NCI-H187 treated with DMSO at 0.1 percent for 48 hours (cell line): ENCODE data around the gene OR52W1.
"Not testable (repeated sequence)": the region's sequence is repeated elsewhere in the genome, so short reads cannot be mapped to it uniquely, and the experiment has no call there.

ENCODE experiments used
- DNase-seq: peaks from one replicate; lab custom pipeline; 2025; lab: John Stamatoyannopoulos, UW

OR52W1 gene

DNA sequence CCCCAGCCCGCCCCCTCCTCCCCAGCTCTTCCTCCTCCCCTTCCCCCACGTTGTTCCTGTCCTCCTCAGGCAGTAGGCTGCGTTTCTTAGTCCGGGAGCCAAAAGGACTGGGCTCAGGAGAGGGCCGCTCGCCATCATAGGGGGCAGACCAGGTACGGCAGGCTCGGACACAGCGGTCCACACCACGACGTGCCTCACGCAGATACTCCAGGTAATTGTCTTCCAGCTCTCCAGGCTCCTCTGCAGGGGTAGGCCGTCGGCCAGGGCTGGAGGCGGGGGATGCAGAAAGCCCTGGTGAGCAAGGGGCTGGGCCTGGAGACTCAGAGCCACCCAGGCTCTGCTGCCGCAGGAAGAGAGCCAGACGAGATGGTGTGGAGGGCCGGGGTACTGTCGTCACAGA, 18.7 kb downstream of the OR52W1 start:
- DNase-seq, result no peak

DNA sequence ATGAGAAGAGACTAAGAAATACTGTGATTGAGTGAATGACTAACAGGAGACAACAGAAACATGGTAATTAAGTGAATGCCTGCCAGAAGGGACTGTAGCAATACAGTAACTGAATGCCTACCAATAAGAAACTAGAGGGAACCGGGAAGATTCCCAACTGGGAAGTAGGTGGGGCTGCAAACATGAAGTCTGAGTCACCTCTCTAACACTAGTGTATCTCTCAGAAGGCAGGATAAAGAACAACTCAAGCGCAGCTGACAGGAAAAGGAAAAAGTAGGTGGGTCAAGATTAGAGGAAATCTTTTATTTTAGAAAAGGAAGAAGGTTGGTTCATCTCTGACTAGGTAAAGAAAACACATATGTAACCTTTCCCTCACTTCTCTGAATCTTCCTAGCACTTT, 20.3 kb downstream of the OR52W1 start:
- DNase-seq, result no peak

DNA sequence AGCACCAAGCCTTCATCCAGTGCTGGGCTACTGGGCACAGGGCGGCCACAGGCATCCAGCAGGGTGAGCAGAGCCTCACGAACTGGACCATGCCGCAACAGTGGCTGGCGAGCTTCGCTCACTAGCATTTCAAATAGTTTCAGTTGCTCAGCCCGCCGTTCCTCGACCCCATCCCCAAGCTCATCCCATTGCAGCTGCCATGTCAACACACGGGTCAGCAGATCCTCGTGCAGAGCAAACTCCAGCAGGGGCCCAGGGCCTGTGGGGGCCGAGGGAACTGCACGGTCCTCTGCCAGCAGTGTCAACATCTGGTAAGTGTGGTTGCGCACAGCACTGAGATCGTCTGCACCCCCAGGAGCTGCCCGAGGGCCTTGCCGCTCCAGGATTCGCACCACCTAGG, 24.8 kb downstream of the OR52W1 start:
- DNase-seq, result no peak

DNA sequence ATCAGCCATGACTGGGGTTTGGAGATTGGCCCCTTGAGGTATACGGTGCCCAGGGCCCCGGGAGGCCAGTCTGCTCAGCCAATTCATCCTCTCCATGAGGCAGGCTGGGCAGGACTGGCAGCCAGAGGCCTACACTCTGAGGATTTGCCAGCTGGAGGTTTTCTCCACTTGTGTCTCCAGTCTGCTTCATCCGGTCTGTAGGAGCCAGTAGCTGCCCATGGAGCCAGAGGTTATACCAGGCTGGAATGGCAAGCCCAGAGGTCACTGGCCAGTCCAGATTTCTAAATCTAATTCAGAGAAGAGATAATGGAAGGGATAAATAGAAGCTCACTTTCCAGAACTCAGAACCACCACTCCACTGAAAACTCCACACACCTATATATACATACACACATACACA, 25.4 kb downstream of the OR52W1 start:
- no peak for DNase-seq

DNA sequence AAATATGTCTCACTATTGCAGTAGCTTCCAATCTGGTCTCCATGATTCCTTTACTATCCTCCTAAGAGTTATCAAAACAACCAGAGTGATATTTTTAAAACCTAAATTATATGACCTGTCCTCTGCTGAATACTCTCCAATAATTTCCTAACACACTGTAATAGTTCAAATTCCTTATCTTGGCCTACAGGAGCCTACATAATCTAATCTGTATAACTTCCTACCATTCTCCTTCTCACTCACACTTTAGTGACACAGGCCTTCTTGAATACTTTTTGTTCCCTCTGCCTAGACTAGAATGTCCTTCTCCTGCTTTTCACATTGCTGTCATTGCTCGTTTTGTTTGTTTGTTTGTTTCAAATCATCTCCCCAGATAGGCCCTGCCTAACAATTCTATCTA, 26.0 kb downstream of the OR52W1 start:
- DNase-seq, result no peak

DNA sequence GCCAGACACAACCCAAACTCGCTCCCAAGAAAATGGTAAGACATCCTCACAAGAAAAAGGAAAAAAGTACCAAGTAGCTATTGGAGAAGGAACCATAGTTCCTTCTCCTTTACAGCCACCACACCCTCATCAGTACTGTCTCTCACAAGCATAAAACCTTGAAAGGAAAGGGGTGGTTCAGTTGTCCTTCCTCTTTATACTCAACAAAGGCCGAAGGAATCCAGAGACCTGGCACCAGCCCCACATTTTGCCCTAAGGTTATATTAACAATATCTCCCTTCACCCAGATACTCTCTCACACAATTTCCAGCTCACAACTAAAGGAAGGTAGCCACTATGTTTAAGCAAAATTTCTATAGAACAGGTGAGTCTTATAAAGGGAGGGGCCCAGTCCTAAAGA, 26.9 kb downstream of the OR52W1 start:
- no peak for DNase-seq

DNA sequence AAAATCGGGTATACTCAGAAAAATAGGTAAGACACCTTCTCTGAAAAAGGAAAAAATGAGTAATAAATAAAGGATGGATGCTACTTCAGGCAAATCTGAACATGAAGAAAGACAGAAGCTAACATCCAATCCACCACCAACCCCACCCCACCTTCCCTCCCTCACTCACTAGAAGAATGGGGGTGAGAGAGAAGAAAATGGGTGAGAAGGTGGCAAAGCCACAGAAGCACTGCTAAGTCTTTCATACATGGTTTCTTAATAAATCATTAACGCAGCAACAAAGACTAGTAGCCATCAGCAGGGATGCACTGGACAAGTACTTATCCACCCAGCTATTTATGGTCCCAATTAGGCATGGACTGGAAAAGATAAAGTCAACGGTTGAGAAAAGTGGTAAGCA, 29.5 kb downstream of the OR52W1 start:
- no peak for DNase-seq

DNA sequence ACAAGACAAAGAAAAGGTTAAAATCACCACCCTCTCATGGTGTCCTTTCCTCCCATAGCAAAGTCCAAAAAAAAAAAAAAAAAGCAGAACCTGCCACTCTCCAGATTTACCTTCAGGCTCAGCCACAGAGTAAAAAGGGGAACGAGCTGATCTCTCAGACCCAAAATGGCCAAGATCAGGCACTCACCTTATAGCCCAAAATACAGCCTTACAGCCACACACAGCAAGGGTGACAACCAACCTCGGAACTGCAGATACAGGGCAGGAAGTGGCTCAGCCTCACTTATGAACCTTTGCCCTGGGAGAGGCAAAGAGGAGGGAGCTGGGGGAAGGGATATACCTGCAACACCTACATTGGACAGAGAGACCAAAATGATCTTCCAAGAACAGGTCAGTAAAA, 30.9 kb downstream of the OR52W1 start:
- DNase-seq, result no peak

DNA sequence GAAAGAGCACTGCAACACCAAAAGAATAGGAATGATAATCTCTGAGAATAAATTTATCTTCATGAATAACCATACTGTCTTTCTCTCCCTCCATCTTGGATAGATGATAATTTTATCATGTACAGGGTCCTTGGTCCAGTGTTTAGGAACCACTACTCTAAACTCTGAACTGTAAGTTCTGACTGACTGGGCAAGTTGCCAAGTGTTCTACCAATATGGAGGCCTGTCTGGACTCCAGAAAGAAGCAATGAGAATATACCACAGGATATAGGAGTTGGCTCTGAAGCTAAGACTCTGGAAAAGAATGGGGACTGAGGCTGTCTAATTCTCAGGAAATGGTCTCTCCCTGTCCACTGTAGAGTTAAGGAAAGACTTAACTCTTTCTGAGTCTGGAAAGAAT, 33.9 kb downstream of the OR52W1 start:
- no peak for DNase-seq

DNA sequence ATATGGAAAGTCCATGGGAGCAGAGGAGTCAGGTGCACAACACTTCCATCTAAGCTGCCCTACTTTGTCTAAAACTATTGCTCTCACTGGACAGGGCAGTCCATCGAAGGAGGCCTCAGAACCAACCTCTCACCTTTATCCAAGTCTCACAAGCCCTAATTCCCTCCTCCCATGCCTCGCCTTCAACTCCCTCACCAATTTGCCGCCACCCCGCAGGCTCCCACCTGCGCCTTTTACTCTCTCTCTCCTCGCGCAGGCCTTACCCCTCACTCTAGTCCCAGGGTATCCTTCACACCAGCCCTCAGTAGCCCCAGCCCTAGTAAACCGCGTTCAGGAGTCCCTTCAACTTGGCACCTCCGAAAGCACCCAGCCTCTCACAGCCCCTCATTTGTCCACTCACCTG, 35.0 kb downstream of the OR52W1 start:
- no peak for DNase-seq

DNA sequence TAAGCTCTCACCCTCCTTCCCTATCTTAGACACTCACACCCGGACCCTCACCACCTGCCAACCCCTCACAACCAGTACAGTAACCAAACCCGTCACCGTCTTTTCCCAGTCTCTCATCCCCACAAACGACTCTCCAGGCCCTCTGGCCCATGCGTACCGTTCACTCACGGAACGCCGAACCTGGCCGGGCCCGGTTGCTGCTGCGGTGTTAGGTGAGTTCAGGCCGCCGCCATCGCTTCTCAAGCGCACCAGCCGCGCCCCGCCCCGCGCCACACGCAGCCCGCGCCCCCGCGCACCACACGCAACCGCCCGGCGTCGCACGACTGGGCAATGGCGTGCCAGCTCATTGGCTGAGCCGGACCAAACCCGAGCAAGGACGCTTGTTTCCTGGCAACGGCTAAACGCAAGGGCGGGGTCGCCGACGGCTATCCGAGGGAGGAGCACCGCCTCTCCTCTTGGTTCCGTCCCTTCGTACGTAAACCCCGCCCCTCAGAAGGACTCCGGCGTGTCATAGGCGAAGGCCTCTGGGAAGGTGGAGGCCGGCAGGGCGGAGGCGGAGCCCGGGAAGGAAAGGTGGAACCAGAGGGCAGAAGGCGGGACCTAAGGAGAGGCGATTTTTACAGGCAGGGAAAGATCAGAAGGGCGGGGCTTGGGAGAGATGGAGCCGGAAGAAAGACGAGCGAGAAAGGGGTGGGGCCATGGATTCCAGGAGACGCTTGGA, 35.5 kb downstream of the OR52W1 start, which contains the start of gene FHIP1B:
TSS of gene FHIP1B (minus strand) at position 250 of the 721 bp plus-strand sequence. CDS start 10,120 bp downstream, outside the sequence.
- DNase-seq, result peak; percentile 100

DNA sequence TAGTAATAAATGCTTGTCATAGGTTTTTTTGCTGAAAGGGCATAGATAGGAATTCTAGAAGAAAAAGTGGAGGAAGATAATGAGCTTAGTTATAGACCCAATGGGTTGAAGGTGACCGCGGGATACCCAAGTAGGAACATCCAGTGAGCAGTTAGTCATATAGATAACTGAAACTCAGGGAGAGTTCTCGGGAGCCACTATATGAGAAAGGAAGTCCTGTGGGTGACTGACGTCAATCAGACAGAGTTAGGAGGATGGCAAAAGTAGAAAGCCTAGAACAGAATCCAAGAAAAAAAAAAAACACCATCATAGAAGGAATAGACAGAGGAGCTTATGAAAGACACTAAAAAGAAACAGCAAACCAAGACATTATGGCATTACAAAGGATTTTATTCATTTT, 38.2 kb downstream of the OR52W1 start:
- DNase-seq, result no peak

DNA sequence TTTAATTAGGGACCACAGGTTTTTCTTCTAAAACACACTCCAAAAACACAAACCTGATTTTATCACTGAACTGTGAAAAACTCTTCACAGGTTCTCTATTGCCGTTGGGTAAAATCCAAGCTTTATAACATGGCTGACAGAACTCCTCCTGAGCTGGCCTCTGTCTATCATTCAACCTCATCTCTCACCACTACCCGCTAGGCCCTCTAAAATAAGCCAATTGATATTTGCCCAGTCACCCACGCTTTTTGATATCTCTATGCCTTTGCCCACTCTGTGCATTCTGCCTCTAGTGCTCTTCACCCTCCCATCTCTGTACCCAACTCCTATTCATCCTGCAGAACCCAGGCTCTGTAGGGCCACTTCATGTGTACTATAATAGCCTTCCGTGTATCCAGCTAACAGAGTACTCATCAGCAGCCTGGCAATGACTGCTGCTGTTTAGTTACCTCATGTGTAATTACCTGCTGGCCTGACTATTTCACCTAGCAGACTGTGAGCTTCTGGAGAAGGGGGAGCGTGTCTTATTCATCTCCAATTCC, 38.8 kb downstream of the OR52W1 start:
- no peak for DNase-seq

DNA sequence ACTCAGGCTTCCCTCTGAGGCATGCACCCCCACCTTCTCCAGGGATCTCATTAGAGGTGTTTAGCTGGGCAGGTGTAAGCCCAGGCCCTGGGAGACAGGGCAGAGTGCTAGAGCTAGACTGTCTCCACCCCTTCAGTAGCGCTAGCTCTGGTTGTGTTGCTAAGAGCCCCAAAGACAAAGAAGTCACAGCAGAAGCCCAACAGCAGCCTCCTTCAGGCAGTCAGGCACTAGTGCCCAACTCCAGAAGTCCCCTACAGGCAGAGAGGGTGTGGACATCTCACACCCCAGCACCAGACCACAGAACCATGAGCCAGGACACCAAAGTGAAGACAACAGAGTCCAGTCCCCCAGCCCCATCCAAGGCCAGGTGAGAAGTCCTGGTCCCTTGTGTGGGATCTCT, 39.9 kb downstream of the OR52W1 start, which contains the start of gene CNGA4:
TSS of gene CNGA4 (plus strand) at position 188 of the 400 bp plus-strand sequence. CDS start at position 306, 118 bp downstream.
- no peak for DNase-seq

DNA sequence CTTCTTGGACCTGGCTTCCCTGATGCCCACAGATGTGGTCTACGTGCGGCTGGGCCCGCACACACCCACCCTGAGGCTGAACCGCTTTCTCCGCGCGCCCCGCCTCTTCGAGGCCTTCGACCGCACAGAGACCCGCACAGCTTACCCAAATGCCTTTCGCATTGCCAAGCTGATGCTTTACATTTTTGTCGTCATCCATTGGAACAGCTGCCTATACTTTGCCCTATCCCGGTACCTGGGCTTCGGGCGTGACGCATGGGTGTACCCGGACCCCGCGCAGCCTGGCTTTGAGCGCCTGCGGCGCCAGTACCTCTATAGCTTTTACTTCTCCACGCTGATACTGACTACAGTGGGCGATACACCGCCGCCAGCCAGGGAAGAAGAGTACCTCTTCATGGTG, 41.1 kb downstream of the OR52W1 start:
- no peak for DNase-seq

DNA sequence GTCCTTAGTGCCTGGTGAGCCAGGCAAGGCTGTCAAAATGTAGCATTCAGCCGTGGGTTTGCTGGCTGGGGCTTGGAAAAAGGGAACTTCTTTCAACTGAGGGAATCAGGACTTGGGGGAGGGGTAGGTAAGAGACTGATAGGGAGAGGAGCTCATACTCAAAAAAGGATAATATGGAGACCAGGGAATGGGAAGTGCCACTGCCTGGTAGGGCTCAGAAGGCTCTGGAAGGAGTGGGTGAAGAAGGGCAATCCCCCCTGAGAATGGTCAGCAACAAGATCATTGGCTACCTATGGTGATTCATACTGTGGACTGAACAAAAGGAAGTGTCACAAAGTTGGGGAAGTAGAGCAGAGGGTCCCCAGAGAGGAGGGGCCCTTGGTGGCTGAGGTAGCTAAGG, 41.8 kb downstream of the OR52W1 start:
- no peak for DNase-seq

DNA sequence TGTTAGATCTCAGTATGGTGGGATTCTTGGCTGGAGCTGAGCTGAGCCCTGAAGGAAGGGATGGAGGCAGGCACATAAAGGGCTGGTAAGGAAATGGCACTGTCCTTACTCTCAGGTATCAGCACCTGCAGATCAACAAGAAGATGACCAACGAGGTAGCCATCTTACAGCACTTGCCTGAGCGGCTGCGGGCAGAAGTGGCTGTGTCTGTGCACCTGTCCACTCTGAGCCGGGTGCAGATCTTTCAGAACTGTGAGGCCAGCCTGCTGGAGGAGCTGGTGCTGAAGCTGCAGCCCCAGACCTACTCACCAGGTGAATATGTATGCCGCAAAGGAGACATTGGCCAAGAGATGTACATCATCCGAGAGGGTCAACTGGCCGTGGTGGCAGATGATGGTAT, 42.3 kb downstream of the OR52W1 start:
- no peak for DNase-seq

DNA sequence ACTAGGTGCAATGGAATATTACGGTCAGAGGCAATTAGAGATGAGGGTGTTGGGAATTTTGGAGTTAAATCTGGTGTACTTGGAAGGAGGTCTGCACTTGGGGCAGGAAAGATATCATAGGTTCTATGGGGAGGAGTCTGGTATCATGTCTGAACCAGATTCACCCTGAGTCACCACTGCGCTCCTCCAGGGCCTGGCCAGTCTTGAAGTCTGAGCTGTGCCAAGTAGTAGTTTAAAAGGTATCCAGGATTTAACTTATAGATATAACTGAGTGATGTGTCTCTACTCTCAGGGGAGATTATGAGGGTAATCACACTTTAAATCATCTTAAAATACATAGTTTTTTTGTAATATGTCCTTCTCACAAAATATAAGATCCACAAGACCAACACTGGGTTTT, 46.5 kb downstream of the OR52W1 start:
- no peak for DNase-seq

DNA sequence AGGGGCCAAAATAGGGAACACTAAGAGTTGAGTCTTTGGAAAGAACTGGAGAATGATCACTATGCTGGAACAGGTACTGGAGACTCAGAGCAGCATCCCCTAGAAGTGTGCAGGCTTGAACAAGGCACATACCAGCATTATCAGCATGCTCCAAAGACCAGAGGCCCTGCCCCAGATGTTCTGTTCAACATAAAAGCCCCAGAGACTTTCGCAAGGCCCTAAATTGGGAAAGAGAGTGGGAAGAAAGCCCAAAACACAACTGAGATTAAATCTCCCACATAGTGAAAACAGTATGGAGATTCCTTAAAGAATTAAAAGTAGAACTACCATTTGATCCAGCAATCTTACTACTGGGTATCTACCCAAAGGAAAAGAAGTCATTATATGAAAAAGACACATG, 49.2 kb downstream of the OR52W1 start:
- no peak for DNase-seq

DNA sequence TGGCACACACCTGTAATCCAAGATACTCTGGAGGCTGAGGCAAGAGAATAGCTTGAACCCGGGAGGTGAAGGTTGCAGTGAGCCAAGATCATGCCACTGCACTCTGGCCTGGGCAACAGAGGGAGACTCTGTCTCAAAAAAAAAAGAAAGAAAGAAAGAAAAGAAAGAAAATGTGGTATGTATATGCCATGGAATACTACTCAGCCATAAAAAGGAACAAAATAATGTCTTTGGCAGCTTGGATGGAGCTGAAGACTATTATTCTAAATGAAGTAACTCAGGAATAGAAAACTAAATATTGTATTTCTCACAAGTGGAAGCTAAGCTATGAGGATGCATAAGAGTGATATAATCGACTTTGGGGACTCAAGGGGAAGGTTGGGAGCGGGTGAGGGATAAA, 49.9 kb downstream of the OR52W1 start:
- DNase-seq, result not testable (repeated sequence)
